IMR-90 (cell line): Measurements from ENCODE around the gene RENBP. TPM values are rescaled to one million over a fixed set of nuclear protein-coding genes. Genes with fewer than 3 reads are reported as not detected.

Experiments used
- ATAC-seq: fragments of 200-7000 bp; cut with Tn5 transposase; 2 replicates; pipeline ENCODE4 v1.9.1; 2020; ENCODE audit warnings: low read depth, mild to moderate bottlenecking, moderate library complexity
- BruUV-seq: library from RNA; stranded (reverse); fragments of 400-500 nt; replicated peaks from 2 replicates; lab custom pipeline; 2021; lab: Mats Ljungman, UMichigan
- CTCF ChIA-PET: fragments of 300-600 bp; formaldehyde crosslinking; extraction: SDS; loops from one replicate; lab custom pipeline; 2021; ENCODE audit warnings: antibody characterized with exemption; lab: Yijun Ruan, JAX
- POLR2A ChIA-PET: fragments of 300-600 bp; sonication (Branson Sonifier 250); formaldehyde crosslinking; loops from one replicate; lab custom pipeline; 2022; ENCODE audit warnings: antibody characterized with exemption; ENCODE audit not compliant: unreplicated experiment; lab: Charles Lee
- DNase-seq: peaks from one replicate; pipeline ENCODE4 v3.0.0; 2013
- H2AFZ ChIP-seq: replicated peaks from 2 replicates; pipeline ENCODE3; 2013; ENCODE audit warnings: low read length, mild to moderate bottlenecking; ENCODE audit not compliant: poor library complexity
- H2AK5ac ChIP-seq: 2 replicates; pipeline ENCODE4 v1.6.1; 2013; ENCODE audit warnings: low read depth, low read length, inconsistent platforms
- H2AK9ac ChIP-seq: replicated peaks from 2 replicates; pipeline ENCODE3; 2013; ENCODE audit warnings: mild to moderate bottlenecking, low read depth, low read length, moderate library complexity; ENCODE audit not compliant: poor library complexity
- H2BK120ac ChIP-seq: 2 replicates; pipeline ENCODE4 v1.6.1; 2013; ENCODE audit warnings: low read depth, low read length, inconsistent platforms
- H2BK15ac ChIP-seq: 3 replicates; pipeline ENCODE4 v1.6.1; 2013; ENCODE audit warnings: low read depth, low read length, inconsistent platforms
- H2BK20ac ChIP-seq: 2 replicates; pipeline ENCODE4 v1.6.1; 2013; ENCODE audit warnings: low read depth, mild to moderate bottlenecking, inconsistent platforms, low read length, moderate library complexity
- H2BK5ac ChIP-seq: 2 replicates; pipeline ENCODE4 v1.6.1; 2013; ENCODE audit warnings: mild to moderate bottlenecking, low read depth, low read length, inconsistent platforms; ENCODE audit not compliant: poor library complexity, severe bottlenecking
- H3K14ac ChIP-seq: replicated peaks from 2 replicates; pipeline ENCODE4 v1.6.1; 2013; ENCODE audit warnings: low read depth, low read length, inconsistent platforms
- H3K18ac ChIP-seq: 2 replicates; pipeline ENCODE4 v1.6.1; 2013; ENCODE audit warnings: low read depth, low read length, control low read depth
- H3K23ac ChIP-seq: 2 replicates; pipeline ENCODE4 v1.6.1; 2013; ENCODE audit warnings: low read depth, low read length, inconsistent platforms
- H3K27ac ChIP-seq: 2 replicates; pipeline ENCODE4 v1.5.1; 2013; ENCODE audit warnings: mild to moderate bottlenecking, control low read depth, low read length; ENCODE audit not compliant: insufficient read depth
- H3K27me3 ChIP-seq: 2 replicates; pipeline ENCODE4 v1.6.1; 2013; ENCODE audit warnings: low read length; ENCODE audit not compliant: control insufficient read depth, insufficient read depth
- H3K36me3 ChIP-seq: 2 replicates; pipeline ENCODE4 v1.6.1; 2013; ENCODE audit warnings: low read length, mixed read lengths; ENCODE audit not compliant: control insufficient read depth, insufficient read depth
- H3K4ac ChIP-seq: 2 replicates; pipeline ENCODE4 v1.6.1; 2013; ENCODE audit warnings: low read depth, low read length, inconsistent platforms
- H3K4me1 ChIP-seq: 2 replicates; pipeline ENCODE4 v1.6.1; 2013; ENCODE audit warnings: low read length, mixed read lengths; ENCODE audit not compliant: control insufficient read depth, insufficient read depth
- H3K4me2 ChIP-seq: 2 replicates; pipeline ENCODE4 v1.6.1; 2013; ENCODE audit warnings: low read depth, mild to moderate bottlenecking, control low read depth, low read length, moderate library complexity
- H3K4me3 ChIP-seq: 2 replicates; pipeline ENCODE4 v1.5.1; 2013; ENCODE audit warnings: low read depth, mild to moderate bottlenecking, control low read depth, low read length, moderate library complexity; ENCODE audit not compliant: insufficient read depth
- H3K56ac ChIP-seq: 2 replicates; pipeline ENCODE4 v1.6.1; 2013; ENCODE audit warnings: low read length, inconsistent platforms; ENCODE audit not compliant: insufficient read depth; ENCODE audit errors: extremely low read depth
- H3K79me1 ChIP-seq, 2 experiments: 2 replicates each; pipeline ENCODE4 v1.6.1; 2013; ENCODE audit warnings: low read length in 2 of 2, inconsistent platforms in 1 of 2, low read depth in 1 of 2
- H3K9ac ChIP-seq: 2 replicates; pipeline ENCODE4 v1.6.1; 2013; ENCODE audit warnings: low read depth, low read length, control low read depth
- H3K9me1 ChIP-seq: 2 replicates; pipeline ENCODE4 v1.6.1; 2013; ENCODE audit warnings: low read length, inconsistent platforms; ENCODE audit not compliant: insufficient read depth
- H3K9me3 ChIP-seq: 2 replicates; pipeline ENCODE4 v1.6.1; 2013; ENCODE audit warnings: low read length; ENCODE audit not compliant: control insufficient read depth, insufficient read depth
- H4K20me1 ChIP-seq: 2 replicates; pipeline ENCODE4 v1.6.1; 2013; ENCODE audit warnings: low read length, inconsistent platforms; ENCODE audit not compliant: insufficient read depth
- H4K5ac ChIP-seq: 2 replicates; pipeline ENCODE4 v1.6.1; 2013; ENCODE audit warnings: mild to moderate bottlenecking, low read depth, low read length, control low read depth
- H4K8ac ChIP-seq, 2 experiments: 2 replicates each; pipeline ENCODE4 v1.6.1; 2013; ENCODE audit warnings: low read depth in 2 of 2, low read length in 2 of 2, control low read depth in 1 of 2, inconsistent platforms in 1 of 2
- H4K91ac ChIP-seq: 2 replicates; pipeline ENCODE4 v1.6.1; 2013; ENCODE audit warnings: low read depth, low read length, inconsistent platforms; ENCODE audit not compliant: insufficient read depth
- BHLHE40 ChIP-seq: fragments of 150-350 bp; IDR thresholded peaks from 2 replicates; pipeline ENCODE4 v1.6.1; 2016; ENCODE audit warnings: mild to moderate bottlenecking, low read depth, low read length
- CHD1 ChIP-seq: IDR thresholded peaks from 2 replicates; pipeline ENCODE4 v1.6.1; 2012; ENCODE audit warnings: low read depth, low read length, improper control_type of control experiment
- CTCF ChIP-seq: conservative IDR thresholded peaks from 2 replicates; pipeline ENCODE4 v1.5.1; 2012; ENCODE audit warnings: mild to moderate bottlenecking, low read depth, low read length, improper control_type of control experiment
- ELK1 ChIP-seq: fragments of 150-350 bp; IDR thresholded peaks from 2 replicates; pipeline ENCODE4 v1.6.1; 2016; ENCODE audit warnings: low read depth, mild to moderate bottlenecking, low read length, moderate library complexity, borderline replicate concordance
- FOS ChIP-seq: fragments of 150-350 bp; IDR thresholded peaks from 2 replicates; pipeline ENCODE4 v1.6.1; 2016; ENCODE audit warnings: low read depth, low read length
- MAZ ChIP-seq: IDR thresholded peaks from 2 replicates; pipeline ENCODE4 v1.6.1; 2012; ENCODE audit warnings: low read depth, mild to moderate bottlenecking, low read length, improper control_type of control experiment, moderate library complexity, borderline replicate concordance
- MXI1 ChIP-seq: IDR thresholded peaks from 2 replicates; pipeline ENCODE4 v1.6.1; 2012; ENCODE audit warnings: low read depth, mild to moderate bottlenecking, low read length, moderate library complexity, borderline replicate concordance
- NFE2L2 ChIP-seq: fragments of 150-350 bp; IDR thresholded peaks from 2 replicates; pipeline ENCODE4 v1.6.1; 2016; ENCODE audit warnings: low read depth, mild to moderate bottlenecking, low read length
- POLR2A ChIP-seq: IDR thresholded peaks from 2 replicates; pipeline ENCODE4 v1.6.1; 2012; ENCODE audit warnings: mild to moderate bottlenecking, low read depth, low read length
- RAD21 ChIP-seq: IDR thresholded peaks from 2 replicates; pipeline ENCODE4 v1.6.1; 2012; ENCODE audit warnings: low read length, improper control_type of control experiment
- RCOR1 ChIP-seq: IDR thresholded peaks from 2 replicates; pipeline ENCODE4 v1.6.1; 2012; ENCODE audit warnings: mild to moderate bottlenecking, low read length, improper control_type of control experiment; ENCODE audit not compliant: insufficient replicate concordance
- SMC3 ChIP-seq: fragments of 150-350 bp; IDR thresholded peaks from 2 replicates; pipeline ENCODE4 v1.6.1; 2016; ENCODE audit warnings: low read depth, mild to moderate bottlenecking, antibody characterized with exemption, low read length, moderate library complexity
- WGBS, 2 experiments: methylation state at CpG; one replicate each; pipeline versions ENCODE4 v1.1.5 to v1.1.7; 2013; ENCODE audit warnings: missing lambda C conversion rate in 2 of 2; ENCODE audit not compliant: insufficient read length in 1 of 2; ENCODE audit errors: extremely low coverage in 2 of 2; 5-methylcytosine and 5-hydroxymethylcytosine counted together
- dilution Hi-C: fragments of 300-500 bp; cut with HindIII; formaldehyde crosslinking; loops from one replicate; pipeline ENCODE4 v1.14.3; 2018; ENCODE audit warnings: low sequenced_read_pairs; ENCODE audit not compliant: unreplicated experiment
- in situ Hi-C: fragments of 300-500 bp; cut with MboI; formaldehyde crosslinking; loops from 3 replicates; pipeline ENCODE4 v1.14.3; 2019; ENCODE audit warnings: low sequenced_read_pairs, inconsistent platforms, mixed read lengths
- intact Hi-C: fragments of 100-400 bp; cut with micrococcal nuclease; formaldehyde crosslinking; loops from 2 replicates; pipeline ENCODE4 v1.10.0; 2022
- polyA plus RNA-seq, 3 experiments: library from polyadenylated mRNA; depleted of rRNA; stranded (reverse); fragments of >200 nt; gene quantifications; 2 replicates each; pipeline ENCODE4 v1.2.3, GENCODE V29; 2012; ENCODE audit warnings: low replicate concordance in 1 of 3
- total RNA-seq: library from RNA; depleted of rRNA; stranded (reverse); fragments of >200 nt; gene quantifications from 2 replicates; pipeline ENCODE4 v1.2.3, GENCODE V29; 2012

RENBP gene
- total and polyA plus RNA-seq, 2 of the 4 experiments (the other 2 are of a cell fraction) = 0.15 to 0.18 TPM

GRCh38 chrX:153974726-153975286 lies 30.4 kb upstream of the RENBP start:
- H2BK5ac ChIP-seq = no peak overlapping the region
- H3K27me3 ChIP-seq = no peaks in the 10 kb centered on the region
- H4K8ac ChIP-seq = no peak overlapping the region
- H3K4ac ChIP-seq = no peak overlapping the region
- no peak overlapping the region for H3K56ac ChIP-seq
- no peak overlapping the region for H2AK9ac ChIP-seq
- H3K79me1 ChIP-seq = peaks cover 14 to 21% of the 10 kb centered on the region in 2 experiments; a peak in 2 of 4 replicates
- no peak overlapping the region for H3K4me3 ChIP-seq
- 80% methylated on average over 1 of the region's 3 CpGs; no CpG with 5 or more reads in 1 of the 2 experiments for WGBS, 2 experiments
- dilution Hi-C loops (no loop called here), in situ Hi-C loops (no loop called here), intact Hi-C loops (no loop called here)
- H2BK20ac ChIP-seq = no peak overlapping the region
- H2BK120ac ChIP-seq = no peak overlapping the region
- no peak for DNase-seq
- H3K23ac ChIP-seq = no peak overlapping the region; the same call in 1 of the 2 replicates
- no peak overlapping the region for H3K9ac ChIP-seq
- H3K18ac ChIP-seq = no peak overlapping the region
- H2AFZ ChIP-seq = no peak overlapping the region
- ATAC-seq = no peak
- H4K5ac ChIP-seq = no peak overlapping the region
- no peak overlapping the region for H3K27ac ChIP-seq
- POLR2A ChIA-PET = interaction anchor here (0.5 kb wide), 1 partner anchor 452 kb away, joined by 11 read pairs; no protein-coding TSS in a partner anchor
- peaks cover 6% of the 10 kb centered on the region; the same call in 1 of the 2 replicates for H3K4me1 ChIP-seq
- H3K14ac ChIP-seq = no peak overlapping the region
- no TSS peak for BruUV-seq
- CTCF ChIA-PET = no interaction called here
- no peaks in the 10 kb centered on the region for H3K9me3 ChIP-seq
- no peak overlapping the region for H2BK15ac ChIP-seq
- H3K4me2 ChIP-seq = no peak overlapping the region
- no peak overlapping the region for H4K91ac ChIP-seq
- no peak overlapping the region for H2AK5ac ChIP-seq
- H4K20me1 ChIP-seq = peaks cover 10% of the 10 kb centered on the region
- H3K9me1 ChIP-seq = peaks cover 3% of the 10 kb centered on the region; the same call in 1 of the 2 replicates
- H3K36me3 ChIP-seq = no peaks in the 10 kb centered on the region
- TF ChIP-seq SMC3 = no peak
- no peak for TF ChIP-seq NFE2L2
- TF ChIP-seq CHD1 = no peak
- no peak for TF ChIP-seq MXI1
- no peak for TF ChIP-seq CTCF
- no peak for TF ChIP-seq BHLHE40
- TF ChIP-seq ELK1 = no peak
- TF ChIP-seq RCOR1 = no peak
- no peak for TF ChIP-seq RAD21
- no peak for TF ChIP-seq MAZ
- no peak for TF ChIP-seq FOS
- no peak for TF ChIP-seq POLR2A
